ENCODE data around the gene C1orf122.

The C1orf122 gene

DNA sequence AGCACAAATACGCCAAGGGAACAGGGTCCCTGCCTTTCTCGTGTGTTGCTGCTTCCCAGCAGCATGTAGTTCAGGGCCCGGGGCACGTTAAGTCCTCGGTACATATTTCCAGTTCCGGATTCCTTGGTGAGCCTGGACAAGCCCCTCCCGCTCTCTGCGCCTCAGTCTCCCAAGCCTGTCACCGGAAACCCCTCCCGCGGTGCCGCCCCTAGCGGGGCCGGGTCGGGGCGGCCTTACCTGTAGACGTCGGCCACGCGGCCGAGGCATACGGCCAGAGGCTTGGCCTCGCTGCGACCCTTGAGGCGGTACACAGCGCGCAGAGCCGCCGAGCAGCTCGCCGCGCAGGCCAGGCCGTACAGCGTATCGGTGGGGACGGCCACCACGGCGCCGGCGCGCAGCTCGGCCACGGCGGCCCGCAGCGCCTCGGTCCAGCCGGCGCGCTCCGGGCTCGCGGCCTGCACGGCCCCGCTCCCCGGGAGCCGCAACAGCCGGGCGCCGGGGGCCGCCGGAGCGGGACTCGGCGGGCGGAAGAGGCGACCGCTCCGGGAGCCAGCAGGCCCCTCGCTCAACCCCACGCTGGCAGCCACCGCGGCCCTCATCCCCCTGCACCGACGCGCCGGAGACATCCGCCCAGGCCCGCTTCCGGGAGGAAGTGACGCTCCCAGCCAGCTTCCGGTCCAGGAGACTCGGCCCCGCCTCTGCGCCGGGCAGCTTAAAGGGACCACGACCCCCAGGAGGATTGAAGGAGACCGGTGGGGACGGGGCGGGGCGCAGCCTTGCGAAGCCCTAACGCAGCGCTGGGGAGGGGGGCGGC, at the start of gene C1orf122, which contains the start of gene YRDC:
TSS of gene C1orf122 (plus strand) at position 236 of the 814 bp plus-strand sequence. CDS start 615 bp downstream, outside the sequence.
TSS of gene YRDC (minus strand) at position 654 of the 814 bp plus-strand sequence. CDS start at position 626, 28 bp downstream.
- H3K27me3 ChIP-seq (ENCODE audit: low read length) = no peaks in the 10 kb centered on the region
- H3K4me3 ChIP-seq (ENCODE audit: insufficient read depth, low read length, poor library complexity, severe bottlenecking) = peak within 1 kb of the TSS; percentile 95
- H2AFZ ChIP-seq (ENCODE audit: low read depth, low read length, severe bottlenecking) = peak within 1 kb of the TSS; percentile 10
- peak within 1 kb of the TSS; percentile 86 for H3K4me2 ChIP-seq (ENCODE audit: low read depth, low read length, poor library complexity, severe bottlenecking)
- peaks cover 18% of the 10 kb centered on the region for H3F3A ChIP-seq (ENCODE audit: insufficient read depth)
- peaks cover 26% of the 10 kb centered on the region for H3K36me3 ChIP-seq (ENCODE audit: low read length)
- no peaks in the 10 kb centered on the region for H3K9me3 ChIP-seq (ENCODE audit: insufficient read depth, low read length)
- H3K9me2 ChIP-seq (replicated peaks; ENCODE audit: insufficient read depth, low read length) = no peaks in the 10 kb centered on the region
- no peak for TF ChIP-seq EZH2phosphoT487 (conservative IDR thresholded peaks at IDR 0.05; ENCODE audit: low read length)
- TF ChIP-seq, protein P1, sequence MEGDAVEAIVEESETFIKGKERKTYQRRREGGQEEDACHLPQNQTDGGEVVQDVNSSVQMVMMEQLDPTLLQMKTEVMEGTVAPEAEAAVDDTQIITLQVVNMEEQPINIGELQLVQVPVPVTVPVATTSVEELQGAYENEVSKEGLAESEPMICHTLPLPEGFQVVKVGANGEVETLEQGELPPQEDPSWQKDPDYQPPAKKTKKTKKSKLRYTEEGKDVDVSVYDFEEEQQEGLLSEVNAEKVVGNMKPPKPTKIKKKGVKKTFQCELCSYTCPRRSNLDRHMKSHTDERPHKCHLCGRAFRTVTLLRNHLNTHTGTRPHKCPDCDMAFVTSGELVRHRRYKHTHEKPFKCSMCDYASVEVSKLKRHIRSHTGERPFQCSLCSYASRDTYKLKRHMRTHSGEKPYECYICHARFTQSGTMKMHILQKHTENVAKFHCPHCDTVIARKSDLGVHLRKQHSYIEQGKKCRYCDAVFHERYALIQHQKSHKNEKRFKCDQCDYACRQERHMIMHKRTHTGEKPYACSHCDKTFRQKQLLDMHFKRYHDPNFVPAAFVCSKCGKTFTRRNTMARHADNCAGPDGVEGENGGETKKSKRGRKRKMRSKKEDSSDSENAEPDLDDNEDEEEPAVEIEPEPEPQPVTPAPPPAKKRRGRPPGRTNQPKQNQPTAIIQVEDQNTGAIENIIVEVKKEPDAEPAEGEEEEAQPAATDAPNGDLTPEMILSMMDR (IDR thresholded peaks at IDR 0.05; ENCODE audit: insufficient read depth, low read length, poor library complexity, severe bottlenecking) = no peak
- H3K79me2 ChIP-seq (ENCODE audit: insufficient read depth, low read length) = peaks cover 26% of the 10 kb centered on the region
- peak within 1 kb of the TSS; percentile 78 for H3K9ac ChIP-seq (ENCODE audit: low read length)
- peaks cover 9% of the 10 kb centered on the region; the same call in 1 of the 2 replicates for H4K20me1 ChIP-seq (ENCODE audit: low read depth, low read length)
- peak within 1 kb of the TSS; percentile 21 for H3K27ac ChIP-seq (ENCODE audit: low read depth, low read length)

DNA sequence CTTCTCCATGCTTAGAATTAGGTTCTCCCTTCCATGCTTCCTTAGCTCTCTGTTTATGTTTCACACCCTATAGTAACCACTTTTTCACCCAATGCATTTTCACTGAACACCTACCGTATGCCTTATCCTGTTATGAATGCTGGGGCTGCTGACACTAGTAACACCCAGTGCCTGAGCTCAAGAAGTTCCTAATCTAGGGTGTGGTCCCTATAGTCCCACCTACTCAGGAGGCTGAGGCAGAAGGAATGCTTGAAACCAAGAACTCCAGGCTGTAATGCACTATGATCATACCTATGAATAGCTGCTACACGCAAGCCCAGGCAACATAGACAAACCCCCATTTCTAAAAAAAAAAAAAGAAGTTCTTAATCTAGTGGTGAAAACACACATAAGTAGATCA, 48.1 kb upstream of the C1orf122 start:
- H3K9me3 ChIP-seq (ENCODE audit: insufficient read depth, low read length) = no peaks in the 10 kb centered on the region
- no peak overlapping the region for H3K9ac ChIP-seq (ENCODE audit: low read length)
- H3K36me3 ChIP-seq (ENCODE audit: low read length) = no peaks in the 10 kb centered on the region
- H3K27ac ChIP-seq (ENCODE audit: low read depth, low read length) = no peak overlapping the region
- no peaks in the 10 kb centered on the region for H3K79me2 ChIP-seq (ENCODE audit: insufficient read depth, low read length)
- no peaks in the 10 kb centered on the region for H3K27me3 ChIP-seq (ENCODE audit: low read length)
- TF ChIP-seq EZH2phosphoT487 (conservative IDR thresholded peaks at IDR 0.05; ENCODE audit: low read length) = no peak
- TF ChIP-seq, protein P1 (IDR thresholded peaks at IDR 0.05; ENCODE audit: insufficient read depth, low read length, poor library complexity, severe bottlenecking) = no peak
- no peak overlapping the region for H3K4me3 ChIP-seq (ENCODE audit: insufficient read depth, low read length, poor library complexity, severe bottlenecking)
- H4K20me1 ChIP-seq (ENCODE audit: low read depth, low read length) = no peaks in the 10 kb centered on the region
- H3K9me2 ChIP-seq (replicated peaks; ENCODE audit: insufficient read depth, low read length) = no peaks in the 10 kb centered on the region
- H3F3A ChIP-seq (ENCODE audit: insufficient read depth) = no peaks in the 10 kb centered on the region
- H3K4me2 ChIP-seq (ENCODE audit: low read depth, low read length, poor library complexity, severe bottlenecking) = no peak overlapping the region
- H2AFZ ChIP-seq (ENCODE audit: low read depth, low read length, severe bottlenecking) = no peak overlapping the region

DNA sequence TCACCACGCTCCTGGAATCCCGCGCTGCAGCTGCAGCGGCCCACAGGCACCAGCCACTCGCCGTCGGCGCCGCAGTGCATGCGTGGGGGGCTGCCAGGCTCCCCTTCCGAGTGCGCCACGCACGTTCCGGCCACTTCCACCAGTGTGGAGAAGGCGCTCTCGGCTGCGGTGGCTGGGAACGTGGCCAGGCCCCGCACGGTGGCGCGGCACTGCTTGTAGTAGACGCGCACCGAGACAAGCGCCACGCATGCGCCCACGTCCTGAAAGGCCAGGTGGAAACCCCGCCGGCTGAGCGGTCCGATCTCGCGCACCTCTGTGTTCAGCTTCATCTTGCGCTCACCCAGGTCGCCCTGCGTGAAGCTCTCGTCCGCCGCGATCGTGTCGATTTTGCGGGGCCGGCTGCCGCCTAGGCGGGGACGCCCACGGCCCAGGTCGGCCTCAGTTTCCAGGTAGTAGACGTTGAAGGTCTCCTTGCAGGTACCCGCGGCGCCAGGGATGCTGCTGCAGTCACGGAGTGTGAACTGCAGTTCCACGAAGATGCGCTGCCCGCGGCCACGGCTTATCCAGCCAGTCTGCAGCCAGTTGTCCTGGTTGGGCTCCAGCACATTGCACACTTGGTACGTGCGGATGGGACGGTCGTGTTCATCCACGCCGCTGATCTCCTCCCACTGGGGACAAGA, 46.0 kb upstream of the C1orf122 start:
- no peak for TF ChIP-seq EZH2phosphoT487 (conservative IDR thresholded peaks at IDR 0.05; ENCODE audit: low read length)
- TF ChIP-seq, protein P1 (IDR thresholded peaks at IDR 0.05; ENCODE audit: insufficient read depth, low read length, poor library complexity, severe bottlenecking) = no peak
- Histone ChIP-seq H3K9me2 (replicated peaks; ENCODE audit: insufficient read depth, low read length) (no peaks in the 10 kb centered on the region), H3K27ac (ENCODE audit: low read depth, low read length) (no peak overlapping the region), H3K79me2 (ENCODE audit: insufficient read depth, low read length) (no peaks in the 10 kb centered on the region), H3K9me3 (ENCODE audit: insufficient read depth, low read length) (no peaks in the 10 kb centered on the region), H3K4me3 (ENCODE audit: insufficient read depth, low read length, poor library complexity, severe bottlenecking) (no peak overlapping the region), H3K36me3 (ENCODE audit: low read length) (no peaks in the 10 kb centered on the region), H3F3A (ENCODE audit: insufficient read depth) (no peaks in the 10 kb centered on the region), H3K27me3 (ENCODE audit: low read length) (no peaks in the 10 kb centered on the region), H3K9ac (ENCODE audit: low read length) (no peak overlapping the region), H2AFZ (ENCODE audit: low read depth, low read length, severe bottlenecking) (no peak overlapping the region), H3K4me2 (ENCODE audit: low read depth, low read length, poor library complexity, severe bottlenecking) (no peak overlapping the region), H4K20me1 (ENCODE audit: low read depth, low read length) (no peaks in the 10 kb centered on the region)

All from SU-DHL-6 (cell line).